Measurements from ENCODE around the gene COMMD8.
A peak's percentile ranks its signal among the peaks of the same experiment; 100 is the strongest.
"Not testable (repeated sequence)": the region's sequence is repeated elsewhere in the genome, so short reads cannot be mapped to it uniquely, and the experiment has no call there.

The COMMD8 gene

GRCh38 chr4:47463235-47463956 lies at the start of gene COMMD8:
Gene COMMD8 (minus strand): TSS chr4:47463702. CDS start chr4:47463651, 51 bp downstream.
- peak; percentile 99 for DNase-seq

- no peak for DNase-seq
Measured at GRCh38 chr4:47510506-47511143, 47.1 kb upstream of the COMMD8 start.

DNA sequence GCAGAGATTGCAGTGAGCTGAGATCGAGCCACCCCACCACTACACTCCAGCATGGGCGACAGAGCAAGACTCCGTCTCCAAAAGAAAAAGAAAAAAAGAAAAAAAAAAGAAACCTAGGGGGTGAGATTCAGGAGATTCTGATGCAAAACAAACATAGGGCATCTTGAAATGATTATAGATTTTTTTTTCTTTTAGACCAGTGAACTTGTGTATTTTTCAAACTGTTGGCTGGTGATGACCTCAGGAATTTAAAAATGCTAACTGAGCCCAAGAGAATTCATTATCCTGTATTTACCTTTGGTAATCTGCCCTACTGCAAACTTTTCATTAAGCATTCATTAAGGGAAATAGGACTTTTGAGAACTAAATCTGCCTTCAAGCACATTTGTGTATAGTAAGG lies 42.2 kb upstream of the COMMD8 start:
- DNase-seq = no peak

GRCh38 chr4:47505147-47505546 lies 41.6 kb upstream of the COMMD8 start:
- DNase-seq = no peak

GRCh38 chr4:47500776-47501175 lies 37.3 kb upstream of the COMMD8 start:
- DNase-seq = no peak

GRCh38 chr4:47499700-47500099 lies 36.2 kb upstream of the COMMD8 start:
- no peak for DNase-seq

- no peak for DNase-seq
Measured at GRCh38 chr4:47498899-47499298, 35.4 kb upstream of the COMMD8 start.

DNA sequence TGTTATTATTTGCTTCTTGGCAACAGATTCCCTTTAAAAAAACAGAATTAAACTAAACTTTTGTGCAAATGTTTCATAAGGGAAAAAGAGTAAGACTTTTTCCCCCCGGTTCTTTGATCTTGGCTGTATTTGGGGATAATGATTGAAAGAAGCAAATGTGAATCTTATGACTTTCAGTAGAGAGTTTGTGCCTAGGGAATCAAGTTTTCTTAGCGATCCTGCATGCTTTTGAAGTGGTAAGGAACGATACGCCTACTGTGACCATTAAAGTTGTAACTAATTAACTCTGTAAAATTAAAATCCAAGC lies 30.6 kb upstream of the COMMD8 start:
- DNase-seq = no peak

- DNase-seq = no peak
Measured at GRCh38 chr4:47493238-47494123, 30.0 kb upstream of the COMMD8 start.

- peak; percentile 12 for DNase-seq
Measured at GRCh38 chr4:47490550-47490949, 27.0 kb upstream of the COMMD8 start.

GRCh38 chr4:47488706-47489105 lies 25.2 kb upstream of the COMMD8 start:
- no peak for DNase-seq

GRCh38 chr4:47486727-47487126 lies 23.2 kb upstream of the COMMD8 start:
- not testable (repeated sequence) for DNase-seq

DNA sequence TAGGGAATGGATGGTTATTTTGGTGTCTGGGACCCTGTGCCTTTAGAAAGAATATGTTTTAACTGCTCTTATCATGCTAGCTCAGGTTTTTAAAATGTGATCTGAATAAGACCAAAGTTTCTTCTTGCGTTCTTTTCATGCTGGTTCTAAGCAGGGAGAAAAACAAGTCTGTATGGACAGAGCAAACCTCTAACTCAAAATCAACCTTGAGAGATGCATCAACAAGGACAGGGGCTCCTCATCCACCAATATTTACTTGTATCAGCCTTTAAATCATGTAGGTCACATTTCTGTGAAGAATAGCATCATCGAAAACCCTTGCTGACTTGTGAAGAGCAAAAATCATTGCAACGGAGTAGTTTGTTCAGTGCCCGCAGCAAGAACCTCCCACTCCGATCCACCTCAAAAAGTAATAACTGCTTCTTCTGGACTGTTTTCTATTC lies 22.8 kb upstream of the COMMD8 start:
- DNase-seq = no peak

DNA sequence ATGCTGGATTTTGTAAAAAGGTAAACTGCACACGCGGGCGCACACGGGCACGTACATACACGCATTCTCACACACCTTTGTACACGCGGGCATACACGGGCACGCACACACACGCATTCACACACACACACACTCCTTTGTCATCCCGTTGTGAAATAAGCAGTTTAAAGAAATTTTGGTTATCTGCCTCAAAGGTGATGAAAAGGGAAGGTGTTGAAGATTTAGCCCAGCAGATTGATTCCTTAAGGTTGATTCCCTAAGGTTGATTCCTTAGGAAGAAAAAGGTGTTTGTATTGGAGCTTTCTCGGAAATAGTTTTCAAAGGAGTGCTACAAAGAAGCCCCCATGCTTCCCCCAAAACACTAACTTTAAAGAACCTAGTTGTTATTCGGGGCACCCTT lies 22.3 kb upstream of the COMMD8 start:
- no peak for DNase-seq

DNA sequence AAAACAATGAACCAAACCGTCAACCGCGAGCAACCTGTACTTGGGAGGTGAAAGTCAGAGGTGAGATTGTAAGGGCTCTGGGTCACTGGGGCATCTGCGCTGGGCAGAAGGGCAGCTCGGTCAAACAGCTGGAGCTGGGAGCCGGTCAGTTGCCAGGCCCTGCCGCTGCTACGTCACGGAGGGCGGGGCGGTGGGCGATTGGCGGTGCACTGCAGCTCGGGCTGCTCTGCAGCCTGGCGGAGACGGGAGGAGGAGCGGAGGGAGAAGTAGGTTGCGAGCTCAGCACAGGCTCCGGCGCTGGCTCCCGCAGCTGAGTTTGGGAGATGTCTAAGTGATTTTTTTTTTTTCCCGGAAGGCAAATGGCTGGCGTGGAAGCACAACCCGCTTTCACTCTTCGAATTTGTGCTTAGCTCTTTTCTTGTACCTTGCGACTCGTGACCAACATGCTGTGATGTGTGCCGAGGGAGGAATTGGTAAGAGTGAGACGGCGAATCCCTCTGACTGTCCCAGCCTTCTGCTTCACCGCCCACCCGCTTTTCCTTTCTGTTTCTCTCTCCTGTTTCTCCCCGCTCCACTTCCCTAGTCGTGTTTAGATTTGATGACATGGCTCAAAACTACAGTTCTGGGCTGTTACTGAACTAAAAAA lies 21.7 kb upstream of the COMMD8 start, which contains the start of gene ATP10D:
Gene ATP10D (plus strand): TSS at position 229 of the 646 bp plus-strand sequence. CDS start 27,266 bp downstream, outside the sequence.
- peak; percentile 76 for DNase-seq

- DNase-seq = no peak
Measured at GRCh38 chr4:47484168-47484567, 20.7 kb upstream of the COMMD8 start.

DNA sequence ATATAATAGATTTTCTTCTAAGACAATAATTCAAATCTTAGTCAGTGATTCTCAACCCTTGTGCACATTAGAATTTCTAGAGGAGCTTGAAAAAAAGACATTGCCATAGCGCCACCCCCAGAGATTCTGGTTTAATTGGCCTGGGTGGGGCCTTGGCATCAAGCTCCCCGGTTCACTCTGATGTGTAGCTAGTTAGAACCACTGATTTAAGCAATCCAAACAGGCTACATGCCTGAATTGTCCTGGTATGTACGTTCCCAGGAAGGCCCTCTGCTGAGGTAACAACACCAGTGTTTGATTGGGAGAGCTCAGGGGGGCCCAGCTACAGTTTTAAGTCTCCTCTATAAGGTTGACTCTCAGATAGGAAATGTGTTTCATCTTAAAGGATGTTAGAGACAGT lies 20.2 kb upstream of the COMMD8 start:
- no peak for DNase-seq

- DNase-seq = no peak
Measured at GRCh38 chr4:47482326-47482725, 18.8 kb upstream of the COMMD8 start.

DNA sequence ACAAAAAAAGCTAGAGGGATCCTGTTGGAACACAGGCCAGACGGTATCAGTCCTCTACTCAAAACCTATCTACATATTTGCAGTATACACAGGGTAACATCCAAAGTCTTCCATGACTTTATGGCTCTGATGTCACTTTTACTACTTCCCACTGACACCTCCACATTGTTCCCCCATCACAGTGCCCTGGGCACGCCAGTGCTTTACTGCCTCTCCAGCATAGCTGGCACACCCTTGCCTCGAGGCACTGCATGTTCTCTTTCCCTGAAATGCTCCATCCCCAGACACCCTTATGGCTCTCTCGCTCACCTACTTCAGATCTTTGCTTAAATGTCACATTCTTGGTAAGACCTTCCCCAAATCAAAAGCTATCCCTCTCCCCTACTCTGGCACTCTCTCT lies 15.3 kb upstream of the COMMD8 start:
- DNase-seq = no peak

DNA sequence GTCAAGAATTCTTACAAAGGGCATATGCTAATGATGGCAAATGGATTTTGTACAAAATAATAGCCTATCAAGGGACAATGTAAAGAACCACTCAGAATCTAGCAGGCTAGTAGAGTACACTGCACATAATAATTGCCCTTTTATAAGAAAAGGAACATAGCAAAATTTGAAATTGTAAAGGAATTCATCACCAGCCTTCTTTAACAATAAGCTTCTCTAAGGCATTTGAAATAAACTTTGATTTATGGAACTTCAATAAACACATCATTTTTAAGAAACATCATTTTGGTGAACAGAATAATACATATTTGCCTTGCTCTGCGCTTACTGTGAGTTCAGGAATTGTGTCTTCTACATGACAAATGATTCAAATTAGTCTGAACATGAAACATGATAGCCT lies 11.9 kb upstream of the COMMD8 start:
- DNase-seq = no peak

DNA sequence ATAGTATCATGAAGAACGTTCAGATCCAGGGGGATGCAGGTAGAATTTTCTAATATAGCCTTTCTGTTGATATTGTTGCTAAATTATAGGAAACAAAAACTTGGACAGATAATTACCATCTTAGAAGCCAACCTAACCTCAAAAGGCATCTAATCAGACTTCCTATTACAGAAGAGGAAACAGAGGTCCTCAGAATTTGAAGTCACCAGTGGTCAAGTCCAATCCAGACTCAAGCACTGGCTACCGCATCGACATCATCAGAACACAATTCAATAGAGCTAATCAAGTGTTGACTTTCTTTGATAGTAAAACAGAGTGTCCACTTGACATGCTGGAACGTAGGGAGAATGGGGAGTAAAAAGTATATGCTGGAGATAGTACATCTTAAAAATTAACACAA lies 11.3 kb upstream of the COMMD8 start:
- DNase-seq = no peak

DNA sequence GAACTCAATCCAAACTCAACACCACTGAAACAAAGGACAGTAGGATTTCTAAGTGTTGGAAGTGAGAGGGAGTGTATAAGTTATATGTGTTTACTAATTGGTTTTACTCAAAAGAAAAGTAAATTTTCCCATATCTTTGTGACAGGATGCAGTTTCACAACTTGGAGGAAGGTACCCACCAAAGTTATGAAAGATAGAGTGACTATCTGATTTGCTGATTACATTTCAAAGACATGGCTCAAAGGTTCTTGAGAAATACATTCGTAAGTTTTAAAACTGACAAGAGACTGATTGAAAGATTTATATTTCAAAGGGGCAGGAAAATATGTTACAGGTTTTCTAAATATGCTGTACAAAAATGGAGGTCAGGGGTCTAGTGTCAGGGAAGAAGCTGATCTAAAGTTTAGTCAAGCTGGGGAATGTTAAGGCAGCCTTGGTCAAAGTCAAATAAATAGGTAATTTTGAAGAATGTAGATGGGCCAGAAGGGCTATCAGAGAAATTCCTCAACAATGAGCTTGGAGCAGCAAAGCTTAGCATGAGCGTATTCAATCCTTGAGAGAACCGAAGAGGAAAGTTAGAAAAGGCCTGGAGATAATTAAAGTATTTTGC lies 9.7 kb upstream of the COMMD8 start:
- no peak for DNase-seq

- DNase-seq = no peak
Measured at GRCh38 chr4:47471591-47471990, 8.1 kb upstream of the COMMD8 start.

Measured in stimulated activated CD4-positive, alpha-beta T cell treated with anti-CD3 and anti-CD28 coated beads, Interleukin-4, amount 100 ng/mL, for 24 hours (primary cell).